ENCODE measurements around the gene NPTXR. TPM values are rescaled to one million over a fixed set of nuclear protein-coding genes. Genes with fewer than 3 reads are reported as not detected.

NPTXR gene
- total RNA-seq, 1 donor from 2014 or later, result 27.0 TPM

GRCh38 chr22:38853196-38853651, 9.4 kb upstream of the NPTXR start:
- no peak for DNase-seq (ENCODE audit: low spot score)

GRCh38 chr22:38852522-38852921, 8.7 kb upstream of the NPTXR start:
- DNase-seq (ENCODE audit: low spot score), result no peak

DNA sequence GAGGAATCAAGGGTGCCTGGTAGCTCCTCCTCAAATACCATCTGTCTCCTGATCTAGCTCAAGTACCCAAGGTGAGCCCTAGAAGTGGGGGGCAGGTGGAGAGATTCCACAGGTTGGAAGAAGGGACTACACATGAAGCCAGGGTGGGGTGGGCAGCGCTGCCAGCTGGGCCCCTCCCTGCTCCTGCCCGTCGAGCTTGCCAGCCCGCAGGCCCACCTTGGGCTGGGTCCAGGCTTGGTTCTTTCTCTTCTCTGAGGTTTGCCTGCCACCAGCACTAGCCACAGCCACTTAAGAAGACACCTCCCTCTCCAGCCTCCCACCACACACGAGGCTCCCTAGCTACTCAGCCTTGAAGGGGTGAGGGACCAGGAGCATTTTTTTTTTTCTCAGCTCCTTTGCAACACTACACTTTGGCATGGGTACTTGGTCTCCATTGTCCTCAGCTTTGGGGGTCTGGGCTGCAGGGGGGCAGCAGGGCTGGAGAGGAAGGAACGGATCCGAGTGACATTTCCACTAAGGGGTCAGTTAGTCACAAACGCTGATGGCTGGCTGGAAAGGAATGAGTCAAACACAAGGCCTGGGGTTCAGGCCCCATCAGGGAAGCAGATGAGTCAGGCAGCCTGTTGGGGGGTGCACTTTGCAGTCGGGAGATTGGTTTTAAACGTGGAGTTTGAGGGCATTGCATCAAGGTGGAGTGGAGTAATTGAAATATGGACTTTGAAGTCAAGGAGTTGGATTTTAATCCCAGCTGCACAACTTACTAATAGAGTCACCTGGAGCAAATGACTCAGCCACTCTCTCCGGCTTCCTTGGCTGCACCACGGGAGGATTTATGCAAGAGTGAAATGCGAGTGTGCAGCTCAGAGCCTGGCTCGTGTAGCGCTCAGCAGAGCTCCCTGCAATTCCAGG, 7.4 kb upstream of the NPTXR start:
- DNase-seq (ENCODE audit: low spot score), result no peak

- DNase-seq (ENCODE audit: low spot score), result no peak
These were observed 6.6 kb upstream of the NPTXR start for GRCh38 chr22:38850399-38850798.

DNA sequence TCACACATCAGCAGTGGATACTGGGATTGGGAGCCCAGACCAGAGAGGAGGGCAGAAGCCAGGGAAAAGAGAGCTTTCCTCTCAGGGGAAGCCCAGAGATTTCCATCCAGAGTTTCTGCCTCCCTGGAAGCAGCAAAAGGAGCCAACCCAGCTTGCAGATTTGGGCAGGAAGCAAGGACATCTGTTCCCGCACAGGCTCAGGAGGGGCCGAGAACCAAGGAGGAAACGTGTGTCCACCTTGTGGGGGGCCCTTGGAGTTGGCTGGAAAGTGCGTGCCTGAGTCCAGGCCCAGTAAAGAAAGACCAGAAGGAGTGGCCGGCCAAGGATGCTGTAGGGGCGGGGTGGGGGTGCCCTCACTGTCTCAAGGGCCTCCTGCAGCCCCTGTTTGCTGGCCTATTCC, 6.0 kb upstream of the NPTXR start:
- DNase-seq (ENCODE audit: low spot score), result no peak

GRCh38 chr22:38846412-38846811, 2.6 kb upstream of the NPTXR start:
- no peak for DNase-seq (ENCODE audit: low spot score)

- no peak for DNase-seq (ENCODE audit: low spot score)
These were observed 1.3 kb upstream of the NPTXR start for GRCh38 chr22:38845004-38845740.

DNA sequence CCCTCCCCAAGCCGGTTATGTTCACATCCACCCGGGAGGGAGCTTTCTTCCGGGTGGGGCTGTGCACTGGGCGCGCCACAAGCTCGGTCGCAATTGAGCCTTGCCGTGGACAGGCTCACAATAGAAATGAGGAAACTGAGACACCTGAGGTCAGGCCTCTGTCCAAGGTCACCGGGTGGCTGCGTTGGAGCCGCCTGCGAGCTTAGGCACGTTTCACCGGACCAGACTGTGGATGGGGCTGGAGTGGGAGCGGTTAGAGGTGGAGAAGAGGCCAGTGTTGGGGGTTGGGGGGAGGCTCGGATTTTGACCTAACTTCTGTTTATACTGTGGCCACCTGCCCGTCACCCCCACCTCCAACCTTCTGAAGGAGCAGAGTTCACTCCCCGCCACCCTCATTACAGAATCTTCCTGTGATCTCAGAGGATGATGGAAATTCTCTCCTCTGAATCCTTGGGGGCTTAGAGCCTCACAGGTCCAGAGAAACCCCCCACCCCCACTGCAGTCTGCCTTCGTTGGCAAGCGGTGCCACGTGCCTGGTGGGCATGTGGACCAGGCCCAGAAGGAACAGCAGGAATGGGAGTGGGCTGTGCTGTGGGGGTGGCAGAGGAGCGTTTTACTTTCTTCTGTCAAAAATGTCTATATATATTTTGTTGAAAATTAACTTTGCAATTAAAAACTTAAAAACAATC, 631 bp upstream of the NPTXR start:
- no peak for DNase-seq (ENCODE audit: low spot score)

- peak; percentile 55 for DNase-seq (ENCODE audit: low spot score)
These were observed 599 bp downstream of the NPTXR start for GRCh38 chr22:38843201-38843656.

GRCh38 chr22:38842512-38843200, 1.2 kb downstream of the NPTXR start:
- no peak for DNase-seq (ENCODE audit: low spot score)

- DNase-seq (ENCODE audit: low spot score), result no peak
These were observed 2.2 kb downstream of the NPTXR start for GRCh38 chr22:38841635-38842034.

- peak; percentile 69 for DNase-seq (ENCODE audit: low spot score)
These were observed 2.6 kb downstream of the NPTXR start for GRCh38 chr22:38841211-38841610.

GRCh38 chr22:38840129-38840528, 3.7 kb downstream of the NPTXR start:
- no peak for DNase-seq (ENCODE audit: low spot score)

DNA sequence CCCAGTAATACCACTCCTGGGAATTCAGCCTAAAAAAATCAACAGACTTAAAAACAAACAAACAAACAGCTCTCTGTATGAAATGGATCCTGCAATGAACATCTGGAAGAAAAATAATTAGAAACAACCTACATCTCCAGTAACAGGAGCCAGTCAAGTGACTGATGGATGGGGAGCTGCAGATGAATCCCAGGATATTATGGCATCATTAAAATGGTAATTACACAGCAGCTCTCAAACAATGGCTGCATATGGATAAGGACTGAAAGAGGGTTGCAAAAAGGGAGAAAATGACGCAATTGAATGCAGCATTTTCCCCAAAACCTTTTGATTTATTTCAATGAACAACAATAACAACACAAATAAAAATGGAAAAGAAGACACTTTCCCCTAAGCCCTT, 4.1 kb downstream of the NPTXR start:
- DNase-seq (ENCODE audit: low spot score), result no peak

DNA sequence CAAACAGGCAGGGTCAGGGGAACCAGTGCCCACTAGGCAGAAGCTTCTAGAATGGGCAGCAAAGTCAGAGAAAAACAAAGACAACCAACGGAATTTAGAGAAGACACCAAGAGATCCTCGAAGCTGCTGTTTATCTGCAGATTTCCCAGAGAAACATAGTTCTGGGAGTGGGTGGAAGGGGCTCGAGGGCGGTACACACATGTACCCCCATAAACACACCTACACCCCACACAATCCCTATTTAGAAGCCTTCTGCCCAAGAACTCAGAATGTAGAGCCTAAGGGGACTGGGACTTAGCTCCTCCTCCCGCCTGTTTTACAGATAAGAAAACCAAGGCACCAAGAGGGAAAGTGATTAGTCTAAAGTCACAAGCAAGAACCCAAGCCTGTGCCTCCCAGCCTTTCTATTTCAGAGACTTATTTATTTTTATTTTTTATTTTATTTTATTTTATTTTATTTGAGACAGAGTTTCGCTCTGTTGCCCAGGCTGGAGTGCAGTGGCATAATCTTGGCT, 6.4 kb downstream of the NPTXR start:
- DNase-seq (ENCODE audit: low spot score), result no peak

- no peak for DNase-seq (ENCODE audit: low spot score)
These were observed 7.9 kb downstream of the NPTXR start for GRCh38 chr22:38835888-38836301.

DNA sequence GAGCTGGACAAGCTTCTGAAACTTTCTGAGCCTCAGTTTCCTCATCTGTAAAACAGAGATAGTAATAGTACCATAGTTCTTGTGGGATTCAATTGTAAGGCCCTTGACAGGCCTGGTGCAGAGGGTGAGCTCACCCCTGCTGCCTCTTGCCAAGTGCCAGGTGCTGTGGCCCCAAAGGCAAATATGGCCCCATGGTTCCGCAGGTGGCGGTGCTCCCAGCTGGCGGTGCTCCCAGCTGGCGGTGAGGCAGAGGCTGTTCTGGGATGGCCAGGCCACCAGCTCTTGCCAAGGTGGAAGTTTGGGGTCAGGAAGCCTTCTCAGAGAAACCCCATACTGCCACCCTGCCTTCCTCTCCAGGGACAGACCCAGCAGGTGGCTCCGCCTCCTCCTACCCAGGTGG, 8.8 kb downstream of the NPTXR start:
- DNase-seq (ENCODE audit: low spot score), result no peak

- DNase-seq (ENCODE audit: low spot score), result no peak
These were observed 9.4 kb downstream of the NPTXR start for GRCh38 chr22:38834215-38834953.

DNA sequence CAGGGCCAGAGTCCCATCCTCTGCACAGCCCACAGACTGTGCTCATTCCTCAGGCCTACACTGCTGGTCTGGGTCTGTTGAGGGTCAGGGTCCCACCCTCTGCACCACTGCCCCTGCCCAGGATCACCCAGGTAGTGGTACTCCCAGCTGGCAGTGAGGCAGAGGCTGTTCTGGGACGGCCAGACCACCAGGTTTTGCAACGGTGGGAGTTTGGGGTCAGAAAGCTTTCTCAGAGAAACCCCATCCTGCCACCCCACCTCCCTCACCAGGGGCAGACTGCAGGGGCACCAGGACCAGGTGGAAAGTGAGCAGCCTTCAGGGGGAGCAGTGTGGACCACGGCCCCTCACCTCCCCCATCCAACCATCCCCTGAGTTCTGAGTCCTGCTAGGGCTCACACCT, 10.8 kb downstream of the NPTXR start:
- DNase-seq (ENCODE audit: low spot score), result no peak

All from ureter (tissue), 1 donor.